HG03280 (cell line): ENCODE results near the gene RRP8.

ENCODE experiments used
- ATAC-seq: cut with Tn5 transposase; IDR thresholded peaks from one replicate; pipeline ENCODE4 v1.9.1; 2021; ENCODE audit warnings: mild to moderate bottlenecking, moderate library complexity; ENCODE audit not compliant: unreplicated experiment

RRP8 gene

GRCh38 chr11:6603287-6604080 is at the start of gene RRP8, which contains the start of gene ILK:
TSS of gene RRP8 (minus strand) at chr11:6603616. CDS start at chr11:6603502, 114 bp downstream.
TSS of gene ILK (plus strand) at chr11:6603774. CDS start at chr11:6604272, 498 bp downstream.
- ATAC-seq, result peak; percentile 84

GRCh38 chr11:6653097-6653496 is 49.7 kb upstream of the RRP8 start:
- ATAC-seq, result no peak

- no peak for ATAC-seq
Observed at GRCh38 chr11:6652182-6652581, 48.8 kb upstream of the RRP8 start.

- ATAC-seq, result no peak
Observed at GRCh38 chr11:6650980-6651379, 47.6 kb upstream of the RRP8 start.

- ATAC-seq, result no peak
Observed at GRCh38 chr11:6650104-6650503, 46.7 kb upstream of the RRP8 start.

- ATAC-seq, result no peak
Observed at GRCh38 chr11:6648501-6648900, 45.1 kb upstream of the RRP8 start.

- no peak for ATAC-seq
Observed at GRCh38 chr11:6647836-6648235, 44.4 kb upstream of the RRP8 start.

GRCh38 chr11:6646918-6647679 is 43.7 kb upstream of the RRP8 start:
- ATAC-seq, result peak; percentile 88

GRCh38 chr11:6646576-6646917 is 43.1 kb upstream of the RRP8 start:
- no peak for ATAC-seq

GRCh38 chr11:6646071-6646470 is 42.7 kb upstream of the RRP8 start:
- no peak for ATAC-seq

- no peak for ATAC-seq
Observed at GRCh38 chr11:6642957-6643356, 39.5 kb upstream of the RRP8 start.

- ATAC-seq, result no peak
Observed at GRCh38 chr11:6640985-6641701, 37.7 kb upstream of the RRP8 start.

GRCh38 chr11:6640036-6640984 is 36.9 kb upstream of the RRP8 start:
- no peak for ATAC-seq

- ATAC-seq, result no peak
Observed at GRCh38 chr11:6638429-6638828, 35.0 kb upstream of the RRP8 start.

- no peak for ATAC-seq
Observed at GRCh38 chr11:6637871-6638270, 34.5 kb upstream of the RRP8 start.

- ATAC-seq, result no peak
Observed at GRCh38 chr11:6636480-6636879, 33.1 kb upstream of the RRP8 start.

- no peak for ATAC-seq
Observed at GRCh38 chr11:6635082-6635932, 31.9 kb upstream of the RRP8 start.

GRCh38 chr11:6634534-6634933 is 31.1 kb upstream of the RRP8 start:
- ATAC-seq, result no peak
